Measurements from ENCODE around the gene CLCNKA.

DNA sequence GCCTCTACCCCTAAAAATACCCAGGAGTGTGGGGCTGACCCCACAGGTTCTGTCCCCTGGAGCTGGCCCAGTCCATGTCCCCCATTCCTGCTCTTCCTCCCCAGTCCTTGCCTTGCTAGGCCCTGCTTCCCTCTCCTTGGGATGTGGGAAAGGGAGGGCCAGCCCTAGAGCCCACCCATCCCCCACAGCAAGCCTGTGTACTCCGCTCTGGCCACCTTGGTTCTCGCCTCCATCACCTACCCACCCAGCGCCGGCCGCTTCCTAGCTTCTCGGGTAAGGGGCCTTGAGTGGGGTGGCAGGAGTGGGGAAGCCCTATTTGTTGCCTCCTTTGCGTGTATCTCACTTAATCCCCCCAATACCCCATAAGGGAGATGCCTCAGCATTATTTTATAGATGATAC, 28.5 kb downstream of the CLCNKA start:
- TF ChIP-seq POLR2A (IDR thresholded peaks at IDR 0.05; ENCODE audit: extremely low read depth, insufficient read length) = no peak
- TF ChIP-seq, protein P1, sequence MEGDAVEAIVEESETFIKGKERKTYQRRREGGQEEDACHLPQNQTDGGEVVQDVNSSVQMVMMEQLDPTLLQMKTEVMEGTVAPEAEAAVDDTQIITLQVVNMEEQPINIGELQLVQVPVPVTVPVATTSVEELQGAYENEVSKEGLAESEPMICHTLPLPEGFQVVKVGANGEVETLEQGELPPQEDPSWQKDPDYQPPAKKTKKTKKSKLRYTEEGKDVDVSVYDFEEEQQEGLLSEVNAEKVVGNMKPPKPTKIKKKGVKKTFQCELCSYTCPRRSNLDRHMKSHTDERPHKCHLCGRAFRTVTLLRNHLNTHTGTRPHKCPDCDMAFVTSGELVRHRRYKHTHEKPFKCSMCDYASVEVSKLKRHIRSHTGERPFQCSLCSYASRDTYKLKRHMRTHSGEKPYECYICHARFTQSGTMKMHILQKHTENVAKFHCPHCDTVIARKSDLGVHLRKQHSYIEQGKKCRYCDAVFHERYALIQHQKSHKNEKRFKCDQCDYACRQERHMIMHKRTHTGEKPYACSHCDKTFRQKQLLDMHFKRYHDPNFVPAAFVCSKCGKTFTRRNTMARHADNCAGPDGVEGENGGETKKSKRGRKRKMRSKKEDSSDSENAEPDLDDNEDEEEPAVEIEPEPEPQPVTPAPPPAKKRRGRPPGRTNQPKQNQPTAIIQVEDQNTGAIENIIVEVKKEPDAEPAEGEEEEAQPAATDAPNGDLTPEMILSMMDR (IDR thresholded peaks at IDR 0.05; ENCODE audit: low read depth, low read length) = no peak
- TF ChIP-seq, protein P2, sequence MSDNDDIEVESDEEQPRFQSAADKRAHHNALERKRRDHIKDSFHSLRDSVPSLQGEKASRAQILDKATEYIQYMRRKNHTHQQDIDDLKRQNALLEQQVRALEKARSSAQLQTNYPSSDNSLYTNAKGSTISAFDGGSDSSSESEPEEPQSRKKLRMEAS (IDR thresholded peaks at IDR 0.05; ENCODE audit: low read depth, low read length) = no peak

All from NB4 (cell line).